IMR-90 (cell line): ENCODE measurements around the gene CPXM2.

Experiments used
- BHLHE40 ChIP-seq: fragments of 150-350 bp; IDR thresholded peaks from 2 replicates; pipeline ENCODE4 v1.6.1; 2016; ENCODE audit warnings: mild to moderate bottlenecking, low read depth, low read length
- CEBPB ChIP-seq: IDR thresholded peaks from 2 replicates; pipeline ENCODE4 v1.6.1; 2012; ENCODE audit warnings: low read depth, low read length, improper control_type of control experiment
- CHD1 ChIP-seq: IDR thresholded peaks from 2 replicates; pipeline ENCODE4 v1.6.1; 2012; ENCODE audit warnings: low read depth, low read length, improper control_type of control experiment
- FOS ChIP-seq: fragments of 150-350 bp; IDR thresholded peaks from 2 replicates; pipeline ENCODE4 v1.6.1; 2016; ENCODE audit warnings: low read depth, low read length
- MAFK ChIP-seq: IDR thresholded peaks from 2 replicates; pipeline ENCODE4 v1.6.1; 2012; ENCODE audit warnings: low read depth, low read length, improper control_type of control experiment
- NFE2L2 ChIP-seq: fragments of 150-350 bp; IDR thresholded peaks from 2 replicates; pipeline ENCODE4 v1.6.1; 2016; ENCODE audit warnings: low read depth, mild to moderate bottlenecking, low read length
- POLR2A ChIP-seq: IDR thresholded peaks from 2 replicates; pipeline ENCODE4 v1.6.1; 2012; ENCODE audit warnings: mild to moderate bottlenecking, low read depth, low read length
- RAD21 ChIP-seq: IDR thresholded peaks from 2 replicates; pipeline ENCODE4 v1.6.1; 2012; ENCODE audit warnings: low read length, improper control_type of control experiment
- RFX5 ChIP-seq: IDR thresholded peaks from 2 replicates; pipeline ENCODE4 v1.8.0; 2012; ENCODE audit warnings: low read depth, mild to moderate bottlenecking, low read length, moderate library complexity
- TF ChIP-seq, protein P1 (sequence below): conservative IDR thresholded peaks from 2 replicates; pipeline ENCODE4 v1.5.1; 2012; ENCODE audit warnings: mild to moderate bottlenecking, low read depth, low read length, improper control_type of control experiment

DNA sequence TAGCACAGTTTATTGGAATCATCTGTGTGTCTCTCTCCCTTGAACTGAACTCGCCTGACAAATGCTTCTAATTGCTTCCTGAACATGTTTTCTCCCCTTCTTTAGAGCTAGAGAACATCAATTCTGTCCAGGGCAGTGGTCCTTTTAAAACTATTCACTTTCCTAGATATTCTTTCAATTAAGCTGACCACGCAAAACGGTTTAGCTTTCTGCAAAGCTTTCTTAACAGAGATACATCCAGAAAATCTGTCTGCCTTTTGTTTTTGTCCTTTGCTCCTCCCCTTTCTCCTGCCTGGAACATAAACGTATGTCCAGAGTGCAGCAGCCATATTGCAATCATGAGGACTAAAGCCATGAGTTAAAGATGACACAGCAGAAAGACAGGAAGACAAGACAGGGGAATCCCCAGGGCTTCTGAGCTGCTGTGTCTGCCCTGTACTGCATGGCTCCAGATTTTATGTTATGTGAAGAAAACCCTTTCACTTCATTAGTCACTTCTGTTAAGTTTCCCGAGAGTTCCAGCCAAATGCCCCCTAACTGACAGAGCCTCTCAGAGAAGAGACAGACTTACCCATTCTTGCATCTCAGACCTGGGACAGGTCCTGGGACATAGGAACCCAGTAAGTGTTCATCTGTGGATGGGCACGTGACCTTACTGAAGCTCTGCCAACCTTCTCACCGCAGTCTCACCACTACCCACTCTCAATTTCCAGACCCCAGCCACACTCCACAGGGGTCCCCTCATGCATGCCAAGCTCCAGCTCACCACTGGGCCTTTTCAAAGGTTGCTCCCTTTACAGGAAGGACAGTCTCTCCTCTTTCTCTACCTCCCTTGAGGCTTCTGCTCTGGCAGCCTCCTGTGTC is 35.0 kb upstream of the CPXM2 start:
- TF ChIP-seq, protein P1, sequence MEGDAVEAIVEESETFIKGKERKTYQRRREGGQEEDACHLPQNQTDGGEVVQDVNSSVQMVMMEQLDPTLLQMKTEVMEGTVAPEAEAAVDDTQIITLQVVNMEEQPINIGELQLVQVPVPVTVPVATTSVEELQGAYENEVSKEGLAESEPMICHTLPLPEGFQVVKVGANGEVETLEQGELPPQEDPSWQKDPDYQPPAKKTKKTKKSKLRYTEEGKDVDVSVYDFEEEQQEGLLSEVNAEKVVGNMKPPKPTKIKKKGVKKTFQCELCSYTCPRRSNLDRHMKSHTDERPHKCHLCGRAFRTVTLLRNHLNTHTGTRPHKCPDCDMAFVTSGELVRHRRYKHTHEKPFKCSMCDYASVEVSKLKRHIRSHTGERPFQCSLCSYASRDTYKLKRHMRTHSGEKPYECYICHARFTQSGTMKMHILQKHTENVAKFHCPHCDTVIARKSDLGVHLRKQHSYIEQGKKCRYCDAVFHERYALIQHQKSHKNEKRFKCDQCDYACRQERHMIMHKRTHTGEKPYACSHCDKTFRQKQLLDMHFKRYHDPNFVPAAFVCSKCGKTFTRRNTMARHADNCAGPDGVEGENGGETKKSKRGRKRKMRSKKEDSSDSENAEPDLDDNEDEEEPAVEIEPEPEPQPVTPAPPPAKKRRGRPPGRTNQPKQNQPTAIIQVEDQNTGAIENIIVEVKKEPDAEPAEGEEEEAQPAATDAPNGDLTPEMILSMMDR = no peak
- TF ChIP-seq NFE2L2 (no peak), POLR2A (no peak), RAD21 (no peak), CEBPB (no peak), CHD1 (no peak), RFX5 (no peak), BHLHE40 (no peak), MAFK (no peak), FOS (no peak)
